GM18951 (cell line): ENCODE data around the gene VHLL.

Source experiments
- POLR2A ChIP-seq: IDR thresholded peaks from 4 replicates; pipeline ENCODE4 v1.6.1; 2011; ENCODE audit warnings: mild to moderate bottlenecking; ENCODE audit not compliant: insufficient read length, insufficient read depth; ENCODE audit errors: extremely low read depth
- in situ Hi-C: fragments of 300-500 bp; cut with MboI; formaldehyde crosslinking; loops from one replicate; pipeline ENCODE4 v1.12.0; 2022; ENCODE audit warnings: low sequenced_read_pairs, mixed read lengths, inconsistent platforms; ENCODE audit not compliant: unreplicated experiment

The VHLL gene

DNA sequence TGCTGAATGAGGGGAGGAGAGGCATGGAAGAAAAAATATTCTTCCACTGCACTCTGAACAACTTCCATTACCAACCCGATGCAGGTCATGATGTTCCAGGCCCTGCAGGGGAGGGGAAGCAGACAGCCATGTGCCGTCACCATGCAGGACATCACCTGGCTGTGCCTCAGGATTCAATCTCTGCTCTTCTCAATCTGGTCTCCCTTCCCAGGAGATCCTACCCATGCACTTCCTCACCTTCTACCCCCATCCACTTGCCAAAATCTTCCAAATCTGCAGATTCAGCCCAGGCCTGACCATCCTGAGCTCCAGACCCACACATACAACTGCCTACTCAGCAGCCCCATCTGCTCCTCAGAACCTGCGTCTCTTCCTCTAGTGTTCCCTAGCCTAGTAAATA, 45.5 kb downstream of the VHLL start:
- no peak for TF ChIP-seq POLR2A
- in situ Hi-C loops: no loop called here

DNA sequence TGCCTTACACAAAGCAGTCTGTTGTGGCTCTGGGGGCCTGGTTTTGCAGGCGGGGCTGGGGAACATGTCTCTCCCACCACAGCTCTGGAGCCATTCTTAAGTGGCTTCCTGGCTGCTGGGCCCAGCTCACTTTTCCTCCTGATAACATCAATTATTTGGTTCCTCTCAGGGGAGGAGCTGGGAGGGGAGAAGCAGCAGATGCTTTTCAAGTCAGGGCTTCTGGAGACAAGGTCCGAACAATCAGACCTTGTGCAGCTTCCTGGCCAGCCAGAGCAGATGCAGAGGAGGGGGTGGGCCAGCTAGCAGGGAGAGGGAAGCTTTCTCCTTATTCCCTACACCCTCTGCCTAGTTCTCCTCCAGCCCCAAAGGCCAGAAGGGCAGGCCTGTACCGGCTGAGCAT, 47.6 kb downstream of the VHLL start:
- in situ Hi-C loops: no loop called here
- TF ChIP-seq POLR2A: no peak

DNA sequence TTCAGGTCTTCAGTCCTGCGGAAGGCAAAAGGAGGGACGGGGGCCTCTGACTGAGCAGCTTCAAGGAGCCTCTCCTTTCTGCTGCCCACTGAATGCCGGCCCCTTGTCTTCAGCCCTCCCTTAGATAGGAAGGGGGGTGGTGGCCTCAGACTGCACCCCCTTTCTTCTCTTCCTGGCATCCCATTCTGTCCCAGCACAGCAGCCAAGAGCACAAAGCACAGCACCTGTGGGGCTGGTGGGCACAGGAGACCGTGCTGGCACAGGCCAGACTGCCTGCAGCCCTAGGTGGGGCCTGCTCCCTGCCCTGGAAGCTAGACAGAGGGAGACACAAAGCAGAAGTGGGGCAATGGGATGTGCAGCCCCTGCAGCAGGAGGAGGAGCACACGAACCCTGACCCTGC, 49.5 kb downstream of the VHLL start:
- in situ Hi-C loops: no loop called here
- no peak for TF ChIP-seq POLR2A
